Activated CD4-positive, CD25-positive, alpha-beta regulatory T cell treated with anti-CD3 and anti-CD28 coated beads, Interleukin-2, amount 50 U/mL, for 72 hours (primary cell): ENCODE measurements around the gene SLC6A9.

Experiments
- DNase-seq: peaks from one replicate; pipeline ENCODE4 v3.0.0; 2021

Gene SLC6A9

DNA sequence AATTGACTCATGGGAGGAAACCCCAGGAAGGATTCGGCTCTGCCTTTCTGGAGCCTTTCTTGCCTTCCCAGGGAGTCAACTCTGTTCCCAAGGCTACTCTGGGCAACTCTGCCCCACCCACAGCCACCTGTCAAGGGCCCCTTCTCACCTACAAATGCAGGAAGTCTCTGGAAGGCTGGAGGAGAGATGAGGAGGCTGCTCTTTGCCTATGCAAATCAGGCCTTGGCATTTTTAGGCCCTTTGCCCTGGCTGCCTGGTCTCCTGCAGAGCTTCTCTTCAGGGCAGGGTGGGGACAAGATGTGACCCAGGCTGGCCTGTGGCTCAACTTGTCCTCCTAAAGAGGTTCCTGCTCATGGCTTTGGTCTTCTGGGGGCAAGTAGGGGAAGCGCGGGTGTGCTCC lies 5.4 kb downstream of the SLC6A9 start:
- no peak for DNase-seq

DNA sequence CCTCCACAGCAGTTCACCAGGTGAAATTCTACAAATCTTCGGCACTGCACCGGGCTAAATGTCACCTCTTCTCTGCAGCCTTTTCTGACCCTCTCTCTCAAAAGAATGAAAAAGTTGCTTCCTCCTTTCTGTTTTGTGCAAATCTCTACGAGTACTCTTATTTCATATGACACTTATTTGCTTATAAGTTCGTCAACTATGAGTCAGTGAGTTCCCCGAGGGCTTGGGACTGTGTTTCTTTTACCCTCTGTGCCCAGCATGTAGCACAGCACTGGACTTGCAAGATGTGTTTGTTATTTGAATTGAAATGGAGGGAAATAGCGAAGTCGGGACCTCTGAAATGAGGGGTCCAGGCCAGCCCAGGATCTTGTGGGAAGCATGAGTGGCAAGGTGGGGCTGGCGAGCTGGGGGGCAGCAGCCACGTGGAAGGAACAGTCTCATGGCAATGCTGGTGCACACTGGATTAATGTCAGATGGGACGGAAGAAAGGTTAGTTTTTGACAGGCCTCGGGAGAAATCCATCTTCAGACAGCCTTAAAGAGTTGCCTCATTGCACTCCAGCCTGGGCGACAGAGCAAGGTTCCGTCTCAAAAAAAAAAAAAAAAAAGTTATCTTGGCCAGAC lies 6.2 kb downstream of the SLC6A9 start:
- no peak for DNase-seq

- DNase-seq: no peak
Observed at GRCh38 chr1:44024031-44024902, 7.0 kb downstream of the SLC6A9 start.

DNA sequence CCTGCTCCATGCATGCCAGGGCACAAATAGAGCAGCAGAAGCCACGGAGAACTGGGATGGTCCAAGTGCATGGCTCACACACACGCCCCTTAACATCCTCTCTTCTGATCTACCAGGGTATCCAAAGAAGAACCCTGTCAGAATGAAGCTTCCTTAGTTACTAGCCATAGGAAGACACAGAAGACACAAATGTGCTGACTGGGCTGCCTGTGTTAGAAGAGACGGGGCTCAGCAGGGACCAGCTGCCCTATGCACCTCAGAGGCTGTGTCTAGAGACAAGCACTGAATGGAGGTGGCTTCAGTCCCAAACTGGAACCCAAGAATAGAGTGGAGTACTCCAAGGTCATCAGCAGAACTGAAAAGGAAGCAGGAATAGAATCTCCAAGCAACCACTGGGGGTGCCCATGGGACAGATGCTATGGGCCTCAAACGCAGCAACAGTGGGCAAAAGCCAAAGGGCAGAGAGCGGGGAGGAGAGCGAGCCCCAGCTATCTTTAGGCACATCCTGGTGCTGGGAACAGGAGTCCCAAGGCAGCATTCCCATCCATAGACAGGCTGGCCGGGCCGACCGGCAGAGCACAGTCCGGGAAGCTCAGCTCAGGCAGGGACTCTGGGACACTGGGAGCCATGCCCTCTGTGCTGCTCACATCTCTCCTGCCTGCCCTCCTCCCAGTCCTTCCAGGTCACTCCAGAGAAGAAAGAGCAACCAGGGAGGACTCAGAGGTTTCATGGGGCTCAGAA lies 9.5 kb downstream of the SLC6A9 start:
- DNase-seq: no peak

GRCh38 chr1:44021156-44021555 lies 10.1 kb downstream of the SLC6A9 start:
- DNase-seq: no peak

- no peak for DNase-seq
Observed at GRCh38 chr1:44020464-44020863, 10.8 kb downstream of the SLC6A9 start.

- no peak for DNase-seq
Observed at GRCh38 chr1:44019466-44019948, 11.8 kb downstream of the SLC6A9 start.

DNA sequence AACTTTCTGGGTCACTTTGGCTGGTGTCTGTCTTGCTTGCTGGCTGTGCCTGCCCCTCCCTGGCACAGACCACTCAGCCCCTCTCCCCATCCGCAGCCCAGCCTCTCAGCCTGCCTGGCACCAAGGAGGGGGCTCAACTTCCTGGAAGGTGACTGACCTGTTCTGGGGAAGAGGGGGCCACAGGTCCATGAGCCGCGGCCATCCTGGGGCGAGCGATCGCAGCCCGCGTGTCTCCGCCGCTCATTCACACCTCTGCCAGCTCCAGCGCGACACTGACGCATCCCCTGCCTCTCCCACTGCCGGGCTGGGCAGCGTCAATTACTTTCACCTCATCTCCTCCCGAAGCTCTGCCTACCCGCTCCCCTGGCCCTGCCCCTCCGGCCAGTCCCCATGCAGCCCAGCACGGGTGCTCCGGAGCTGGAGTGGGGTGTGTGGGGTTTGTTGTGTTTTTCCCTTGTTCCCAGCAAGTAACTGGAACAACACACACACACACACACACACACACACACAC lies 14.3 kb downstream of the SLC6A9 start:
- no peak for DNase-seq

GRCh38 chr1:44016041-44016889 lies 15.0 kb downstream of the SLC6A9 start:
- DNase-seq: no peak

DNA sequence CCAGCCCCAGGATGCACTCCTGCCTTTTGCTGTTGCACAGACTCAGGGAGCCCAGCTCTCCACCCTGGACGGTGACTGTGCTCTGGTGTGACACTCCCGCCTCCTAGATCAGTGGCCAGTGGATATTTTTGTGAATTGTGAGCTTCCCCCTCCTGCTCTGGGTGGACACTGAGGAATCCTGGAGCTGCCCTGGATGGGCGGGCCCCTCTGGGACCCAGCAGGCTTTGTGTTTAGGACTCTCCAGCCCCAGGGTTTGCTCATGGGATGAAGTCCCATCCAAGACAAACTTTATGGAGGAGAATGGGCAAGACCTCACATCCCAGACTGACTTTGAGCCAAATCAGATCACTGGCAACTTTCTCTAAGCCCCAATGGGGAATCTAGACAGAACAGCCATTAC lies 16.1 kb downstream of the SLC6A9 start:
- DNase-seq: no peak

- no peak for DNase-seq
Observed at GRCh38 chr1:44014365-44015104, 16.7 kb downstream of the SLC6A9 start.

DNA sequence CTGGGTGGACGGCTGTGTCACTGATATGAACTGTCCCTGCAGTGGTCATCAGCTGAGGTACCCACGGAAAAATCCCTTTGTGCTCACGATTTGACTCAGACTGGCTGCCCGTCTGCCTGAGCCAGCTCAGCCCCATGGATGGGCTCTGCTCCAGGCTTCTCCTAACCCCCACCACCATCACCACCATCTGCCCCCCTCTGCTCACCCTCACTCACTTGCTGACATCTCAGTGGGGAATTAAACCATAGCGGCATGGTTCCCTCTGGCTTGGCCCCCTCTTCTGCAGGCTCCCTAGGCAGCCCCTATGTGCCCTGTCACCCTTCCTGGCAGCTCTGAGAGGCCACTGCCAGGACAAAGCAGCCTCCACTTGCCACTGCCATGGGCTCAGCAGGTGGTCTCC lies 17.3 kb downstream of the SLC6A9 start:
- DNase-seq: no peak

DNA sequence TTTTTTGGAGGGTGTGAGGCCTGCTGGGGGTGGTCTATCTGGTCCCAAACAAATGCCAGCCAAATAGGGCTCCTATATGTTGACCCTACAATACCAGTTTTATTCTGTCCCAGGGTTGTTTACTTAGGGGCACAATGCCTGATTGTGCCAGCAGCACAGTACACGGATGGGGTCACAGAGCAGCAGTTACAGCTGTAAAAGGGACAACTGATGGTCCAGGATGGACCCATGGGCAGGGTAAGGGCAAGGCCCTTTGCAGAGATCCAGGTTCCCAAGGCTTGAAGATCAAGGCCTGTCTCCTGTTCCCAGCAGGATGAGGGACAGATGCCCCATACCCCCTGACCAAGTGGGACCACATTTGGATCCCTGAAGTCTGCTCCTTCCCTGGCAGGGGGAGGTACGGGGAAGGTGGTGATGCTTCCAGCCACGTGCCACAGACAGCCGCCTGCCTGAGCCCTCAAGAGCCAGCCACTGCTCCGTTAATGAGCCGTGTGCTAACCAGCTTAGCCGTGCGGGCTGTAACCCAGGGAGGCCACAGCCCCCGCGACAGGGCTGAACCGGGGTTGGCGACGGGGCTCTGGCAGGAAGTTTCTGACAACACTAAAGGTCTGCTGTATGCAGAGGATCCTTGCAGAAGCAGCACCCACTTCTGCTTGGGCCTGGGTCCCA lies 18.2 kb downstream of the SLC6A9 start:
- DNase-seq: no peak

GRCh38 chr1:44012404-44012803 lies 18.9 kb downstream of the SLC6A9 start:
- no peak for DNase-seq

DNA sequence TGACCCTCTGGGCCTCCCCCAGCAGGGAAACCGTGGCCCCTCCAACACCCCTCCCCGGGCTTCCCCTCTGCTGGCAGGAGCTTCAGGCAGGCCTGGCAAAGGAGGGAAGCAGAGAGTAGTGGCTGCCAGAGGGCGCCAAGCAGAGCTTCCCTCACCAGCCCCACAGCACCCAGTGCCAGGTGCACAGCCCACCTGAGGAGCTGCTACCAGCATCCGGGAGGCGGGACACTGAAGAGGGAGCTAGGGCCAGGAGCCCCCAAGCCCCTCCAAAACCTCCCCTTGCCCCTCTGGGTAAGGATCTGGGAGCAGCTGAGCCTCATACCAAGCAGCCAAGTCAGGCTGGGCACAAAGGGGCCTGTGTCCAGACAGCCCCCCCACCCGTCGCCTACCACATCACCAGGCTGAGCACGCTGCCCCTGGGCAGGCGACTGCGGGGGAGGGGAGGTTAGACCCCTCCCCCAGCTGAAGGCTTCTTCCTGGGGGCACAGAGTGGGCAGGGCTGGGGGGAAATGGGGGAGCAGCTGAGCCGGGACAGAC lies 20.3 kb downstream of the SLC6A9 start:
- no peak for DNase-seq

- DNase-seq: no peak
Observed at GRCh38 chr1:44008259-44008658, 23.0 kb downstream of the SLC6A9 start.

GRCh38 chr1:44002606-44003157 lies 28.6 kb downstream of the SLC6A9 start:
- DNase-seq: no peak

- DNase-seq: no peak
Observed at GRCh38 chr1:44002165-44002564, 29.1 kb downstream of the SLC6A9 start.

GRCh38 chr1:44000122-44000665 lies 31.1 kb downstream of the SLC6A9 start:
- no peak for DNase-seq

DNA sequence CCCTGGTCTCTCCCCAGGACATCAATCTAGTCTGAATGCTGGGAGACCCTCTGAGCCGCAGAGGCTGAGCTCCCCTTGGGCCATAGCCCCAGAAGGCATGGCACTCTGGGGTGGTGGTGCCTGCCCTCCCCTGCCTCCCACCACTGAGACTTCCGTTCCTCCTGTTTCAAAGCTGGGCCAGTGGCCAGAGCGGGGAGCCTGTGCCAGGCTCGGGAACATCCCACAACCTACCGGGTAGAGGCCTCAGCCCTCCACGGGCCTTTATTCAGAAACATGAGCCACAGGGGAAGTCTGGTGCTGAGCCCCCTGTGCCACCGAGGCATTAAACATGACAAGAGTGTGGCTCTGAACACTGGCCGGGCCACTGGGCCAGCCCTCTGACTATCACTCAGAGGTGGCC lies 31.8 kb downstream of the SLC6A9 start:
- DNase-seq: no peak
